GM12878 (cell line): Measurements from ENCODE around the gene USP36. TPM values are rescaled to one million over a fixed set of nuclear protein-coding genes. Genes with fewer than 3 reads are reported as not detected.

Experiments used
- ATAC-seq: fragments of 200-7000 bp; cut with Tn5 transposase; 3 replicates; pipeline ENCODE4 v1.9.1; 2020; ENCODE audit warnings: mild to moderate bottlenecking, moderate library complexity
- BruUV-seq: library from RNA; stranded (reverse); fragments of 400-500 nt; replicated peaks from 2 replicates; lab custom pipeline; 2021; lab: Mats Ljungman, UMichigan
- CTCF ChIA-PET: fragments of 300-600 bp; sonication (Branson Sonifier 250); formaldehyde crosslinking; extraction: SDS; loops from one replicate; lab custom pipeline; 2021; ENCODE audit warnings: inconsistent platforms; lab: Yijun Ruan, JAX
- POLR2A ChIA-PET: fragments of 350-600 bp; formaldehyde crosslinking; extraction: SDS; loops from one replicate; lab custom pipeline; 2021; ENCODE audit warnings: inconsistent platforms; lab: Charles Lee
- RAD21 ChIA-PET: fragments of 300-600 bp; sonication (Branson Sonifier 250); formaldehyde crosslinking; loops from one replicate; lab custom pipeline; 2023; ENCODE audit warnings: antibody characterized with exemption; ENCODE audit not compliant: unreplicated experiment; lab: Charles Lee
- SMC1A ChIA-PET: fragments of 300-600 bp; sonication (Branson Sonifier 250); formaldehyde crosslinking; loops from one replicate; lab custom pipeline; 2023; ENCODE audit not compliant: unreplicated experiment, uncharacterized antibody; lab: Charles Lee
- DNase-seq: peaks from one replicate; pipeline ENCODE4 v3.0.0-alpha.2; 2011; ENCODE audit warnings: low read depth, low spot score
- FAIRE-seq: peaks from 3 replicates; lab custom pipeline; 2011; peaks lifted over from hg19 to GRCh38; lab: Jason Lieb, UNC
- H2AFZ ChIP-seq: 2 replicates; pipeline ENCODE4 v1.6.0; 2011; ENCODE audit warnings: low read depth, low read length, control low read depth; ENCODE audit not compliant: control insufficient read depth
- H3K27ac ChIP-seq: 2 replicates; pipeline ENCODE4 v1.5.1; 2011; ENCODE audit warnings: control low read depth; ENCODE audit not compliant: control insufficient read depth, insufficient read depth
- H3K27me3 ChIP-seq, 2 experiments: replicated peaks in 1 of 2; 2 replicates each; pipeline versions ENCODE4 v1.6.0 to v1.6.1; 2011; ENCODE audit warnings: low read length in 1 of 2; ENCODE audit not compliant: control insufficient read depth in 2 of 2, insufficient read depth in 2 of 2
- H3K36me3 ChIP-seq, 2 experiments: 2 replicates each; pipeline ENCODE4 v1.5.1; 2011; ENCODE audit warnings: low read length in 1 of 2; ENCODE audit not compliant: control insufficient read depth in 2 of 2, insufficient read depth in 2 of 2
- H3K4me1 ChIP-seq: 2 replicates; pipeline ENCODE4 v1.6.1; 2011; ENCODE audit warnings: mild to moderate bottlenecking, low read length, moderate library complexity, mixed read lengths; ENCODE audit not compliant: control insufficient read depth, insufficient read depth
- H3K4me2 ChIP-seq: 2 replicates; pipeline ENCODE4 v1.6.0; 2011; ENCODE audit warnings: control low read depth; ENCODE audit not compliant: control insufficient read depth, insufficient read depth
- H3K4me3 ChIP-seq: fragments of 200-600 bp; sonication (generic); 2 replicates; pipeline ENCODE4 v1.5.1; 2016
- H3K79me2 ChIP-seq: 2 replicates; pipeline ENCODE4 v1.6.0; 2011; ENCODE audit warnings: low read length; ENCODE audit not compliant: control insufficient read depth, insufficient read depth
- H3K9ac ChIP-seq: 2 replicates; pipeline ENCODE4 v1.8.0; 2011; ENCODE audit warnings: low read length, control low read depth, mixed read lengths; ENCODE audit not compliant: control insufficient read depth, insufficient read depth
- H3K9me3 ChIP-seq: replicated peaks from 3 replicates; pipeline ENCODE4 v1.5.1; 2011; ENCODE audit warnings: mild to moderate bottlenecking, low read length; ENCODE audit not compliant: control insufficient read depth, insufficient read depth
- H4K20me1 ChIP-seq: 2 replicates; pipeline ENCODE4 v1.6.0; 2011; ENCODE audit not compliant: control insufficient read depth, insufficient read depth
- KLF5 ChIP-seq: fragments of 450-650 bp; IDR thresholded peaks from 2 replicates; pipeline ENCODE4 v1.6.1; 2014; ENCODE audit warnings: mild to moderate bottlenecking; ENCODE audit not compliant: partially characterized antibody
- NBN ChIP-seq: fragments of 450-650 bp; IDR thresholded peaks from 2 replicates; pipeline ENCODE4 v1.6.1; 2016
- SIN3A ChIP-seq: IDR thresholded peaks from 2 replicates; pipeline ENCODE4 v1.6.1; 2012; ENCODE audit warnings: low read depth, low read length, improper control_type of control experiment
- SUZ12 ChIP-seq: fragments of 200-600 bp; sonication (generic); IDR thresholded peaks from one replicate; pipeline ENCODE4 v1.6.1; 2018; ENCODE audit warnings: antibody characterized with exemption, mild to moderate bottlenecking; ENCODE audit not compliant: unreplicated experiment
- ZSCAN29 ChIP-seq: fragments of 450-650 bp; IDR thresholded peaks from 2 replicates; pipeline ENCODE4 v1.6.1; 2017; ENCODE audit warnings: mild to moderate bottlenecking, moderate library complexity
- WGBS: methylation state at CpG from one replicate; pipeline ENCODE4 v1.1.6; 2016; ENCODE audit warnings: low lambda C conversion rate; ENCODE audit not compliant: insufficient replicate concordance, insufficient coverage; ENCODE audit errors: missing lambda C conversion rate; 5-methylcytosine and 5-hydroxymethylcytosine counted together
- in situ Hi-C: fragments of 300-500 bp; cut with MboI; formaldehyde crosslinking; loops from 9 replicates; pipeline ENCODE4 v1.14.3; 2018; ENCODE audit warnings: mixed read lengths
- intact Hi-C: fragments of 100-400 bp; cut with micrococcal nuclease; formaldehyde crosslinking; loops from one replicate; pipeline ENCODE4 v1.14.2; 2022; ENCODE audit not compliant: unreplicated experiment
- polyA plus RNA-seq, 11 experiments: library from polyadenylated mRNA; depleted of rRNA in 4 of 11; unstranded in 6 of 11; stranded (reverse) in 5 of 11; fragments of >200 nt; fragmentation: Nextera tagmentation in 4 of 11; fragmentation: Illumina TruSeq in 1 of 11; extraction: Ambion mirVana in 4 of 11; extraction: Trizol in 1 of 11; gene quantifications; 1 replicate in 1 of 11; 2 replicates in 10 of 11; pipeline versions ENCODE4 v1.2.1 to v1.2.3, GENCODE V29; 2011 to 2016; ENCODE audit warnings: inconsistent platforms in 2 of 11, missing spikeins in 2 of 11, low read depth in 1 of 11
- total RNA-seq, 4 experiments: library from RNA; depleted of rRNA in 3 of 4; stranded (reverse); fragments of >200 nt in 3 of 4; fragmentation: Illumina TruSeq in 1 of 4; extraction: Trizol in 1 of 4; gene quantifications; 2 replicates each; pipeline versions ENCODE4 v1.2.1 to v1.2.3, GENCODE V29; 2013 to 2021
- TF ChIP-seq, protein P1 (sequence below): fragments of 450-650 bp; IDR thresholded peaks from 2 replicates; pipeline ENCODE4 v1.6.1; 2017; ENCODE audit warnings: mild to moderate bottlenecking, moderate library complexity
- TF ChIP-seq, protein P2 (sequence below): fragments of 150-350 bp; IDR thresholded peaks from 2 replicates; pipeline ENCODE4 v1.6.1; 2016; ENCODE audit warnings: low read depth, low read length

Gene USP36
- total and polyA plus RNA-seq, 10 of the 15 experiments (the other 5 are each of a cell fraction or from before 2014, with no cell fraction given) = 7.2 to 65.7 (median 33.6) TPM

DNA sequence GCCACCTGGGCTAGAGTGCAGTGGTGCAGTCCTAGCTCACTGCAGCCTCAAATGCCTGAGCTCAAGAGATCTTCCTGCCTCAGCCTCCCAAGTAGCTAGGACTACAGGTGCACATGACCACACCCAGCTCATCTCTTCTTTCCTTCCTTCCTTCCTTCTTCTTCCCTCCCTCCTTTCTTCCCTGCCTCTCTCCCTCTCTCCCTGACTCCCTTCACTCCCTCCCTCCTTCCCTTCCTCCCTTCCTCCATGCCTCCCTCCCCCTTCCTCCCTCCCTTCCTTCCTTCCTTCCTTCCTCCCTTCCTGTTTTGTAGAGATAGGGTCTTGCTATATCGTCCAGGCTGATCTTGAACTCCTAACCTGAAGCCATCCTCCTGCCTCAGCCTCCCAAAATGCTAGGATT lies 23.5 kb upstream of the USP36 start (continued):
- TF ChIP-seq, protein P1, sequence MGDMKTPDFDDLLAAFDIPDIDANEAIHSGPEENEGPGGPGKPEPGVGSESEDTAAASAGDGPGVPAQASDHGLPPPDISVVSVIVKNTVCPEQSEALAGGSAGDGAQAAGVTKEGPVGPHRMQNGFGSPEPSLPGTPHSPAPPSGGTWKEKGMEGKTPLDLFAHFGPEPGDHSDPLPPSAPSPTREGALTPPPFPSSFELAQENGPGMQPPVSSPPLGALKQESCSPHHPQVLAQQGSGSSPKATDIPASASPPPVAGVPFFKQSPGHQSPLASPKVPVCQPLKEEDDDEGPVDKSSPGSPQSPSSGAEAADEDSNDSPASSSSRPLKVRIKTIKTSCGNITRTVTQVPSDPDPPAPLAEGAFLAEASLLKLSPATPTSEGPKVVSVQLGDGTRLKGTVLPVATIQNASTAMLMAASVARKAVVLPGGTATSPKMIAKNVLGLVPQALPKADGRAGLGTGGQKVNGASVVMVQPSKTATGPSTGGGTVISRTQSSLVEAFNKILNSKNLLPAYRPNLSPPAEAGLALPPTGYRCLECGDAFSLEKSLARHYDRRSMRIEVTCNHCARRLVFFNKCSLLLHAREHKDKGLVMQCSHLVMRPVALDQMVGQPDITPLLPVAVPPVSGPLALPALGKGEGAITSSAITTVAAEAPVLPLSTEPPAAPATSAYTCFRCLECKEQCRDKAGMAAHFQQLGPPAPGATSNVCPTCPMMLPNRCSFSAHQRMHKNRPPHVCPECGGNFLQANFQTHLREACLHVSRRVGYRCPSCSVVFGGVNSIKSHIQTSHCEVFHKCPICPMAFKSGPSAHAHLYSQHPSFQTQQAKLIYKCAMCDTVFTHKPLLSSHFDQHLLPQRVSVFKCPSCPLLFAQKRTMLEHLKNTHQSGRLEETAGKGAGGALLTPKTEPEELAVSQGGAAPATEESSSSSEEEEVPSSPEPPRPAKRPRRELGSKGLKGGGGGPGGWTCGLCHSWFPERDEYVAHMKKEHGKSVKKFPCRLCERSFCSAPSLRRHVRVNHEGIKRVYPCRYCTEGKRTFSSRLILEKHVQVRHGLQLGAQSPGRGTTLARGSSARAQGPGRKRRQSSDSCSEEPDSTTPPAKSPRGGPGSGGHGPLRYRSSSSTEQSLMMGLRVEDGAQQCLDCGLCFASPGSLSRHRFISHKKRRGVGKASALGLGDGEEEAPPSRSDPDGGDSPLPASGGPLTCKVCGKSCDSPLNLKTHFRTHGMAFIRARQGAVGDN = no peak

- no TSS peak for BruUV-seq
- no peak overlapping the region for H2AFZ ChIP-seq
- H4K20me1 ChIP-seq = no peaks in the 10 kb centered on the region
- DNase-seq (no peak), ATAC-seq (no peak), FAIRE-seq (no peak)
- ChIA-PET CTCF (interaction anchor here (0.6 to 1.2 kb wide), 2 partner anchors 9 to 1113 kb away, joined by 3 read pairs; no protein-coding TSS in a partner anchor), RAD21 (no interaction called here), POLR2A (no interaction called here), SMC1A (no interaction called here)
- H3K36me3 ChIP-seq = no peaks in the 10 kb centered on the region
- no peaks in the 10 kb centered on the region for H3K4me1 ChIP-seq
- no peak overlapping the region for H3K27ac ChIP-seq
- in situ Hi-C loops = loop anchor here (5.0 kb wide), 1 partner anchor 105 kb away; no protein-coding TSS in a partner anchor
- H3K4me3 ChIP-seq = no peak overlapping the region
- no peaks in the 10 kb centered on the region for H3K9me3 ChIP-seq
- 0 out of 4 replicates have a peak, but pooled peaks cover 0 to 1% of the 10 kb centered on the region in 2 experiments for H3K27me3 ChIP-seq
- intact Hi-C loops = no loop called here
- WGBS = 47% methylated on average over 17 of the region's 17 CpGs
- TF ChIP-seq, protein P2, sequence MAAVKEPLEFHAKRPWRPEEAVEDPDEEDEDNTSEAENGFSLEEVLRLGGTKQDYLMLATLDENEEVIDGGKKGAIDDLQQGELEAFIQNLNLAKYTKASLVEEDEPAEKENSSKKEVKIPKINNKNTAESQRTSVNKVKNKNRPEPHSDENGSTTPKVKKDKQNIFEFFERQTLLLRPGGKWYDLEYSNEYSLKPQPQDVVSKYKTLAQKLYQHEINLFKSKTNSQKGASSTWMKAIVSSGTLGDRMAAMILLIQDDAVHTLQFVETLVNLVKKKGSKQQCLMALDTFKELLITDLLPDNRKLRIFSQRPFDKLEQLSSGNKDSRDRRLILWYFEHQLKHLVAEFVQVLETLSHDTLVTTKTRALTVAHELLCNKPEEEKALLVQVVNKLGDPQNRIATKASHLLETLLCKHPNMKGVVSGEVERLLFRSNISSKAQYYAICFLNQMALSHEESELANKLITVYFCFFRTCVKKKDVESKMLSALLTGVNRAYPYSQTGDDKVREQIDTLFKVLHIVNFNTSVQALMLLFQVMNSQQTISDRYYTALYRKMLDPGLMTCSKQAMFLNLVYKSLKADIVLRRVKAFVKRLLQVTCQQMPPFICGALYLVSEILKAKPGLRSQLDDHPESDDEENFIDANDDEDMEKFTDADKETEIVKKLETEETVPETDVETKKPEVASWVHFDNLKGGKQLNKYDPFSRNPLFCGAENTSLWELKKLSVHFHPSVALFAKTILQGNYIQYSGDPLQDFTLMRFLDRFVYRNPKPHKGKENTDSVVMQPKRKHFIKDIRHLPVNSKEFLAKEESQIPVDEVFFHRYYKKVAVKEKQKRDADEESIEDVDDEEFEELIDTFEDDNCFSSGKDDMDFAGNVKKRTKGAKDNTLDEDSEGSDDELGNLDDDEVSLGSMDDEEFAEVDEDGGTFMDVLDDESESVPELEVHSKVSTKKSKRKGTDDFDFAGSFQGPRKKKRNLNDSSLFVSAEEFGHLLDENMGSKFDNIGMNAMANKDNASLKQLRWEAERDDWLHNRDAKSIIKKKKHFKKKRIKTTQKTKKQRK = no peak
- no peak for TF ChIP-seq NBN
- no peak for TF ChIP-seq SUZ12
- TF ChIP-seq SIN3A = no peak
- no peak for TF ChIP-seq KLF5
- TF ChIP-seq ZSCAN29 = no peak
- TF ChIP-seq, all 136 proteins: peak for 0
- Histone ChIP-seq H3K4me2 (no peak overlapping the region), H3K9ac (no peak overlapping the region), H3K79me2 (no peaks in the 10 kb centered on the region)
These were observed 21.7 kb upstream of the USP36 start for GRCh38 chr17:78862073-78863023.
